Uterus (tissue), 4 donors: ENCODE data around the gene ZNF469. TPM values are rescaled to one million over a fixed set of nuclear protein-coding genes. Genes with fewer than 3 reads are reported as not detected.

Experiments used
- DNase-seq, 2 donors: peaks; one replicate each; pipeline ENCODE4 v3.0.0-alpha.2; 2019 to 2020
- H3K27ac ChIP-seq, 2 donors: fragments of 200-600 bp; sonication (generic); 1 replicate in 1 of 2; 2 replicates in 1 of 2; pipeline ENCODE4 v1.5.1; 2016 to 2018
- H3K27me3 ChIP-seq, 2 donors: fragments of 200-600 bp; sonication (generic); one replicate each; pipeline ENCODE4 v1.5.1; 2018 to 2019; ENCODE audit warnings: control low read depth in 1 of 2
- H3K36me3 ChIP-seq, 2 donors: fragments of 200-600 bp; sonication (generic); one replicate each; pipeline ENCODE4 v1.5.1; 2019; ENCODE audit warnings: control low read depth in 1 of 2
- H3K4me1 ChIP-seq, 2 donors: fragments of 200-600 bp; sonication (generic); one replicate each; pipeline ENCODE4 v1.5.1; 2018 to 2019; ENCODE audit warnings: control low read depth in 1 of 2
- H3K4me3 ChIP-seq, 2 donors: fragments of 200-600 bp; sonication (generic); 1 replicate in 1 of 2; 2 replicates in 1 of 2; pipeline ENCODE4 v1.5.1; 2018 to 2019; ENCODE audit warnings: mild to moderate bottlenecking in 1 of 2
- H3K9me3 ChIP-seq, 2 donors: fragments of 200-600 bp; sonication (generic); one replicate each; pipeline ENCODE4 v1.5.1; 2019; ENCODE audit warnings: control low read depth in 1 of 2
- CTCF ChIP-seq, 4 experiments: fragments of 200-600 bp in 2 of 4; fragments of 450-650 bp in 2 of 4; sonication (generic) in 2 of 4; IDR thresholded peaks; one replicate each; pipeline ENCODE4 v1.5.1; 2016 to 2019; ENCODE audit warnings: antibody characterized with exemption in 4 of 4, mild to moderate bottlenecking in 2 of 4, moderate library complexity in 1 of 4
- POLR2A ChIP-seq, 2 donors: fragments of 450-650 bp; IDR thresholded peaks; one replicate each; pipeline ENCODE4 v1.6.1; 2016; ENCODE audit warnings: antibody characterized with exemption in 2 of 2, mild to moderate bottlenecking in 1 of 2, moderate library complexity in 1 of 2
- intact Hi-C: fragments of 100-400 bp; cut with DNase I; formaldehyde crosslinking; loops from one replicate; pipeline ENCODE4 v1.15.1; 2023; ENCODE audit warnings: low total_unique reads
- total RNA-seq, 4 donors: library from RNA; depleted of rRNA in 3 of 4; stranded (reverse); fragments of >200 nt in 3 of 4; gene quantifications; one replicate each; pipeline versions ENCODE4 v1.1.0 to v1.2.4, GENCODE V29; 2014 to 2023
- donor health status: DM: yes; HTN: yes; CAD: no.

ZNF469 gene
- total RNA-seq, 4 donors from 2014 or later: 0.51 to 7.9 (median 2.8) TPM; not detected in 1

- no peaks in the 10 kb centered on the region for H3K27me3 ChIP-seq
- H3K27ac ChIP-seq: no peak overlapping the region
- DNase-seq: no peak
- no peaks in the 10 kb centered on the region for H3K4me1 ChIP-seq
- H3K36me3 ChIP-seq: no peaks in the 10 kb centered on the region
- TF ChIP-seq POLR2A (IDR thresholded peaks at IDR 0.05) (no peak), CTCF (IDR thresholded peaks at IDR 0.05) (no peak)
- H3K4me3 ChIP-seq: no peak overlapping the region
- intact Hi-C loops: no loop called here
- no peaks in the 10 kb centered on the region for H3K9me3 ChIP-seq
Measured at GRCh38 chr16:88416686-88417085, 33.9 kb downstream of the ZNF469 start.

GRCh38 chr16:88417684-88418476 lies 35.1 kb downstream of the ZNF469 start:
- TF ChIP-seq CTCF (IDR thresholded peaks at IDR 0.05): no peak
- TF ChIP-seq POLR2A (IDR thresholded peaks at IDR 0.05): no peak
- H3K4me3 ChIP-seq: no peak overlapping the region
- H3K27ac ChIP-seq: no peak overlapping the region
- no peaks in the 10 kb centered on the region for H3K9me3 ChIP-seq
- DNase-seq: no peak
- intact Hi-C loops: no loop called here
- H3K36me3 ChIP-seq: no peaks in the 10 kb centered on the region
- H3K4me1 ChIP-seq: no peaks in the 10 kb centered on the region
- no peaks in the 10 kb centered on the region for H3K27me3 ChIP-seq

GRCh38 chr16:88418869-88419268 lies 36.1 kb downstream of the ZNF469 start:
- Histone ChIP-seq H3K36me3 (no peaks in the 10 kb centered on the region), H3K4me3 (no peak overlapping the region), H3K27me3 (no peaks in the 10 kb centered on the region), H3K4me1 (no peaks in the 10 kb centered on the region), H3K9me3 (no peaks in the 10 kb centered on the region), H3K27ac (no peak overlapping the region)
- DNase-seq: no peak
- intact Hi-C loops: no loop called here
- TF ChIP-seq POLR2A (IDR thresholded peaks at IDR 0.05) (no peak), CTCF (IDR thresholded peaks at IDR 0.05) (no peak)

GRCh38 chr16:88419790-88420189 lies 37.0 kb downstream of the ZNF469 start:
- H3K27ac ChIP-seq: no peak overlapping the region
- intact Hi-C loops: no loop called here
- no peaks in the 10 kb centered on the region for H3K36me3 ChIP-seq

More at GRCh38 chr16:88419790-88420189, 37.0 kb downstream of the ZNF469 start:
- no peak for DNase-seq
- Histone ChIP-seq H3K27me3 (no peaks in the 10 kb centered on the region), H3K4me3 (no peak overlapping the region), H3K9me3 (no peaks in the 10 kb centered on the region), H3K4me1 (no peaks in the 10 kb centered on the region)
- TF ChIP-seq CTCF (IDR thresholded peaks at IDR 0.05) (no peak), POLR2A (IDR thresholded peaks at IDR 0.05) (no peak)
